Fibroblast of lung (primary cell): ENCODE data around the gene NASP.

ENCODE experiments used
- CTCF ChIP-seq, 2 donors: IDR thresholded peaks in 1 of 2; conservative IDR thresholded peaks in 1 of 2; 1 replicate in 1 of 2; 2 replicates in 1 of 2; pipeline ENCODE4 v1.5.1; 2011 to 2012; ENCODE audit warnings: low read length in 2 of 2, control low read depth in 1 of 2, inconsistent platforms in 1 of 2, low read depth in 1 of 2, mild to moderate bottlenecking in 1 of 2
- EZH2 ChIP-seq: IDR thresholded peaks from 2 replicates; pipeline ENCODE4 v1.5.1; 2012; ENCODE audit warnings: low read length, control low read depth, mild to moderate bottlenecking; ENCODE audit errors: missing control alignments

GRCh38 chr1:45570631-45571030 is 13.2 kb upstream of the NASP start:
- no peak for TF ChIP-seq EZH2
- no peak for TF ChIP-seq CTCF (conservative IDR thresholded peaks at IDR 0.05 in 1 of 2, IDR thresholded peaks at IDR 0.05 in 1 of 2; ENCODE audit: low read depth in 1 of 2, low read length in 2 of 2)
